ENCODE data around the gene NOP14.
"Not testable (repeated sequence)": the region's sequence is repeated elsewhere in the genome, so short reads cannot be mapped to it uniquely, and the experiment has no call there.

Gene NOP14

DNA sequence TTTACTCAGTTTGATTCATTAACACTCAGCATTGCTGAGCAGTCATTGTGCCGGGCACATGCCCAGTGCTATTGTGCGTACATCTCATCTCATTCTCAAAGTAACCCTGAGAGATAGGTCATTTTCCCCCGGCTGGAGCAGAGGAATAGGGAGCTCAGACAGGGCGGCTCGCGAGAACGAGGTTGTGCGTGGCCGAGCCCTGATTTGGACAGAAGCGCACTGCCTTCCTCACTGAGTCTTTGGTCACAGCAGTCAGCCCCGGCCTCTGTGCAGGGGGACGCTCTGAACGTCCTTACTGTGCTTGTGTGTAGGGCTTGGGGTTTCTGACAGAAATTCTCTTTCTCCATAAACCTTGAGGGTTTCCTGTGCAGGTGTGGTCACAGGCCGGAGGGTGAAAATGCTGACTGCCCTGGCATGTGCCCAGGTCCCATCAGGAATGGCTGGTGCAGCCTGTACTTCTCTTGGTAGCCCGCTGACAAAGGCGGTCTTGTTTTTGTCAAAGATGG lies 39.5 kb downstream of the NOP14 start:
- Histone ChIP-seq H3K36me3 (ENCODE audit: control insufficient read depth, insufficient read depth, low read length) (peaks cover 10% of the 10 kb centered on the region; the same call in 1 of the 2 replicates), H3K4me1 (ENCODE audit: control insufficient read depth, insufficient read depth, low read length) (peaks cover 3% of the 10 kb centered on the region), H3K27me3 (ENCODE audit: control insufficient read depth, insufficient read depth, low read length) (no peaks in the 10 kb centered on the region), H3K27ac (ENCODE audit: low read length) (no peak overlapping the region), H3K9me3 (ENCODE audit: control insufficient read depth, insufficient read depth, low read length) (no peaks in the 10 kb centered on the region), H3K4me3 (ENCODE audit: low read length) (no peak overlapping the region)
- DNase-seq (ENCODE audit: low read depth, low spot score): no peak
- no CpG with 5 or more reads among the region's 16 CpGs for WGBS (ENCODE audit: insufficient coverage, insufficient read length)

DNA sequence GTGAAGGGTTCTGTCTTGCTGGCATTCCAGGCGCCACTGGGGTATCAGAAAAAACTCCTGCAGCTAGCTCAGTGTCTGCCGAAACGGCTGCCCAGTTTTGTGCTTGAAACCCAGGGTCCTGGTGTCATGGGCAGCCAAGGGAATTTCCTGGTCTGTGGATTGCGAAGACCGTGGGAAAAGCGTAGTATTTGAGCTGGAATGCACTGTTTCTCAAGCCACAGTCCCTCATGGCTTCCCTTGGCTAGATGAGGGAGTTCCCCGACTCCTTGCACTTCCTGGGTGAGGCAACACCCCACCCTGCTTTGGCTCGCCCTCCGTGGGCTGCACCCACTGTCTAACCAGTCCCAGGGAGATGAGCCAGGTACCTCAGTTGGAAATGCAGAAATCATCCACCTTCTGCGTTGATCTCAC lies 40.1 kb downstream of the NOP14 start:
- Histone ChIP-seq H3K27ac (ENCODE audit: low read length) (no peak overlapping the region), H3K4me1 (ENCODE audit: control insufficient read depth, insufficient read depth, low read length) (peaks cover 3% of the 10 kb centered on the region), H3K9me3 (ENCODE audit: control insufficient read depth, insufficient read depth, low read length) (no peaks in the 10 kb centered on the region), H3K4me3 (ENCODE audit: low read length) (no peak overlapping the region), H3K27me3 (ENCODE audit: control insufficient read depth, insufficient read depth, low read length) (no peaks in the 10 kb centered on the region), H3K36me3 (ENCODE audit: control insufficient read depth, insufficient read depth, low read length) (peaks cover 5% of the 10 kb centered on the region; the same call in 1 of the 2 replicates)
- no CpG with 5 or more reads among the region's 10 CpGs for WGBS (ENCODE audit: insufficient coverage, insufficient read length)
- no peak for DNase-seq (ENCODE audit: low read depth, low spot score)

DNA sequence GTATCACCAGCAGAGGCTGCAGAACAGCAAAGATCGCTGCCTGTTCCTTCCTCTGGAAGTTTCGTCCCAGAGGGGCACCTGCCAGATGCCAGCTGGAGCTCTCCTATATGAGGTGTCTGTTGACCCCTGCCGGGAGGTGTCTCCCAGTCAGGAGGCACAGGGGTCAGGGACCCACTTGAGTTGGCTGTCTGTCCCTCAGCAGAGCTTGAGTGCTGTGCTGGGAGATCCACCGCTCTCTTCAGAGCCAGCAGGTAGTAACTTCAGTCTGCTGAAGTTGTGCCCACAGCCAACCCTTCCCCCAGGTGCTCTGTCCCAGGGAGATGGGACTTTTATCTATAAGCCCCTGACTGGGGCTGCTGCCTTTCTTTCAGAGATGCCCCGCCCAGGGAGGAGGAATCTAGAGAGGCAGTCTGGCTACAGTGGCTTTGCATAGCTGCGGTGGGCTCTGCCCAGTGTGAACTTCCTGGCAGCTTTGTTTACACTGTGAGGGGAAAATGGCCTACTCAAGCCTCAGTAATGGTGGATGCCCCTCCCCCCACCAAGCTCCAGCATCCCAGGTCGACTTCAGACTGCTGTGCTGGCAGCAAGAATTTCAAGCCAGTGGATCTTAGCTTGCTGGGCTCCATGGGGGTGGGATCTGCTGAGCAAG lies 40.6 kb downstream of the NOP14 start:
- not testable (repeated sequence) for H3K9me3 ChIP-seq (ENCODE audit: control insufficient read depth, insufficient read depth, low read length); H3K27ac ChIP-seq (ENCODE audit: low read length); DNase-seq (ENCODE audit: low read depth, low spot score); H3K4me3 ChIP-seq (ENCODE audit: low read length); H3K36me3 ChIP-seq (ENCODE audit: control insufficient read depth, insufficient read depth, low read length); H3K4me1 ChIP-seq (ENCODE audit: control insufficient read depth, insufficient read depth, low read length); H3K27me3 ChIP-seq (ENCODE audit: control insufficient read depth, insufficient read depth, low read length)
- WGBS (ENCODE audit: insufficient coverage, insufficient read length): no CpG with 5 or more reads among the region's 7 CpGs

DNA sequence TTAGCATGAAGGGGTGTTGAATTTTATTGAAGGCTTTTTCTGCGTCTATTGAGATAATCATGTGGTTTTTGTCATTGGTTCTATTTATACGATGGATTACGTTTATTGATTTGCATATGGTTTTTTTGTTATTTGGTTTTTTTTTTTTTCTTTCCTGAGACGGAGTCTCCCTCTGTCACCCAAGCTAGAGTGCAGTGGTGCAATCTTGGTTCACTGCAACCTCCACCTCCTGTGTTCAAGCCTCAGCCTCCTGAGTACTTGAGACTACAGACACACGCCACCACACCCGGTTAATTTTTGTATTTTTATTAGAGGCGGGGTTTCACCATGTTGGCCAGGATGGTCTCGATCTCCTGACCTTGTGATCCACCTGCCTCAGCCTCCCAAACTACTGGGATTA lies 44.5 kb downstream of the NOP14 start:
- not testable (repeated sequence) for H3K4me3 ChIP-seq (ENCODE audit: low read length); H3K36me3 ChIP-seq (ENCODE audit: control insufficient read depth, insufficient read depth, low read length); H3K27me3 ChIP-seq (ENCODE audit: control insufficient read depth, insufficient read depth, low read length); H3K4me1 ChIP-seq (ENCODE audit: control insufficient read depth, insufficient read depth, low read length); H3K9me3 ChIP-seq (ENCODE audit: control insufficient read depth, insufficient read depth, low read length); DNase-seq (ENCODE audit: low read depth, low spot score); H3K27ac ChIP-seq (ENCODE audit: low read length)
- WGBS (ENCODE audit: insufficient coverage, insufficient read length): no CpG with 5 or more reads among the region's 8 CpGs

DNA sequence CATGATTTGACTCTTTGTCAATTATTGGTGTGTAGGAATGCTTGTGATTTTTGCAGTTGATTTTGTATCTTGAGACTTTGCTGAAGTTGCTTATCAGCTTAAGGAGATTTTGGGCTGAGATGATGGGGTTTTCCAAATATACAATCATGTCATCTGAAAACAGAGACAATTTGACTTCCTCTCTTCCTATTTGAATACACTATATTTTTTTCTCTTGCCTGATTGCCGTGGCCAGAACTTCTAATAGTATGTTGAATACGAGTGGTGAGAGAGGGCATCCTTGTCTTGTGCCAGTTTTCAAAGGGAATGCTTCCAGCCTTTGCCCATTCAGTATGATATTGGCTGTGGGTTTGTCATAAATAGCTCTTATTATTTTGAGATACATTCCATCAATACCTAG lies 44.9 kb downstream of the NOP14 start:
- WGBS (ENCODE audit: insufficient coverage, insufficient read length): no CpG with 5 or more reads among the region's 2 CpGs
- not testable (repeated sequence) for H3K36me3 ChIP-seq (ENCODE audit: control insufficient read depth, insufficient read depth, low read length); H3K27me3 ChIP-seq (ENCODE audit: control insufficient read depth, insufficient read depth, low read length); H3K4me3 ChIP-seq (ENCODE audit: low read length); H3K27ac ChIP-seq (ENCODE audit: low read length); H3K9me3 ChIP-seq (ENCODE audit: control insufficient read depth, insufficient read depth, low read length); H3K4me1 ChIP-seq (ENCODE audit: control insufficient read depth, insufficient read depth, low read length); DNase-seq (ENCODE audit: low read depth, low spot score)

DNA sequence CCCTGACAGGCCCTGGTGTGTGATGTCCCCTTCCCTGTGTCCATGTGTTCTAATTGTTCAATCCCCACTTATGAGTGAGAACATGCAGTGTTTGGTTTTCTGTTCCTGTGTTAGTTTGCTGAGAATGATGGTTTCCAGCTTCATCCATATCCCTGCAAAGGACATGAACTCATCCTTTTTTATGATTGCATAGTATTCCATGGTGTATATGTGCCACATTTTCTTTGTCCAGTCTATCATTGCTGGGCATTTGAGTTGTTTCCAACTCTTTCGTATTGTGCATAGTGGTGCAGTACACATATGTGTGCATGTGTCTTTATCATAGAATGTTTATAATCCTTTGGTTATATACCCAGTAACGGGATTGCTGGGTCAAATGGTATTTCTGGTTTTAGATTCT lies 46.5 kb downstream of the NOP14 start:
- not testable (repeated sequence) for H3K27me3 ChIP-seq (ENCODE audit: control insufficient read depth, insufficient read depth, low read length); H3K9me3 ChIP-seq (ENCODE audit: control insufficient read depth, insufficient read depth, low read length); H3K27ac ChIP-seq (ENCODE audit: low read length); H3K36me3 ChIP-seq (ENCODE audit: control insufficient read depth, insufficient read depth, low read length); DNase-seq (ENCODE audit: low read depth, low spot score); H3K4me3 ChIP-seq (ENCODE audit: low read length); H3K4me1 ChIP-seq (ENCODE audit: control insufficient read depth, insufficient read depth, low read length)
- WGBS (ENCODE audit: insufficient coverage, insufficient read length): no CpG with 5 or more reads among the region's 2 CpGs

DNA sequence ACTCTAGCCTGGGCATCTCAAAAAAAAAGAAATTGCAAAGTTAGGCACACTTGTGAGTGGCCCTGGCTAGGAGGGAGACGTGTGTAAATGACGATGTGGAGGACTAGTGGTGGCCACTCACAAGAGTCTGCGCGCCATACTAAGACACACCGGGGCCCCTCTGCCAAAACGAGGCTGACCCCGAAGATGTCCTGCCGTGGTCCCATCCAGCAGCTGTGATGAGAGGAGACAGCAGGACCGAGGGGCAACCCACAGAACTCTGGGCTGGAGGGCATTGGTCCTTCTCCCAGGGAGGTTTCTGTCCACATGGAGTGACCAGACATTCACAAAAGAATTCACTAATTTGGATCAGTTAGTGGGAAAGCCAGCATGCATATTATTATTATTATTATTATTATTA lies 47.4 kb downstream of the NOP14 start:
- no peaks in the 10 kb centered on the region for H3K27me3 ChIP-seq (ENCODE audit: control insufficient read depth, insufficient read depth, low read length)
- H3K27ac ChIP-seq (ENCODE audit: low read length): no peak overlapping the region
- no peak overlapping the region for H3K4me3 ChIP-seq (ENCODE audit: low read length)
- DNase-seq (ENCODE audit: low read depth, low spot score): no peak
- no peaks in the 10 kb centered on the region for H3K4me1 ChIP-seq (ENCODE audit: control insufficient read depth, insufficient read depth, low read length)
- H3K36me3 ChIP-seq (ENCODE audit: control insufficient read depth, insufficient read depth, low read length): peaks cover 6% of the 10 kb centered on the region; the same call in 1 of the 2 replicates
- WGBS (ENCODE audit: insufficient coverage, insufficient read length): no CpG with 5 or more reads among the region's 9 CpGs
- no peaks in the 10 kb centered on the region for H3K9me3 ChIP-seq (ENCODE audit: control insufficient read depth, insufficient read depth, low read length)

DNA sequence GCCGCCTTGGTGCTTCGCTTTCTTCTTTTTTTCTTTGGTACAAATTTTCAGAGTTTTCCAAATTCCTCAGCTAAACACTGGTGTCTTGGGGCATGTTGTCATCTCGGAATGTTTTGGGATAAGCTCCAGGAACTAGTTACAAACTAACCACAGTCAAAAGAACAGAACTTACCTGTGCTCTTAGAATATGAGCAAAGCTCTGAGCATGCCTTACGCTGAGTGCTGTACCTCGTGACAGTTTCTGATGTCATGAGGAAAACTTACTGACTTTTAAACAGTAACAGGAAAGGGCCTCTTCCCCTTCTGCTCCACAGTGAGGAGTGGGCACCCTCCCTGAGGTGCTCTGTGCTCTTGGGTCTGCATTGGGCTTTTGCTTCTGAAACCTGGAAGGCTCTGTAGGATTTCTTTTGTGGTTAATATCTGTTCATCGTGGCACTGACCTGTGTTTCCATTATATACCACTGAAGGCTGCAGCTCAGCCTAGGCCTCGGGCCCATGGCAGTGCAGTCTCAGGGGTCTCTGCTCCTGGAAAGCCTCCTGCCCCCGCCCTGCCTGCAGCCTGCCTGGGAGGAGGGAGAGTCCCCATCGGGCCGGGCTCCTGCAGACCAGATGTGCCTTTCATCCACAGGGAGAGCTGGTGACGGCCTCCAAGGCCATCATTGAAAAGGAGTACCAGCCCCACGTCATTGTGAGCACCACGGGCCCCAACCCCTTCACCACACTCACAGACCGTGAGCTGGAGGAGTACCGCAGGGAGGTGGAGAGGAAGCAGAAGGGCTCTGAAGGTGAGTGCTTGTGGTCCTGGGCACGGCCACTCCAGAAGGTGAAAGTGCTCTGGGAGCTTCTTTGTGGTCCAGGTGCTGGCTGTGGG lies 48.7 kb downstream of the NOP14 start:
- Histone ChIP-seq H3K27ac (ENCODE audit: low read length) (no peak overlapping the region), H3K9me3 (ENCODE audit: control insufficient read depth, insufficient read depth, low read length) (no peaks in the 10 kb centered on the region), H3K27me3 (ENCODE audit: control insufficient read depth, insufficient read depth, low read length) (no peaks in the 10 kb centered on the region), H3K36me3 (ENCODE audit: control insufficient read depth, insufficient read depth, low read length) (peaks cover 11% of the 10 kb centered on the region; the same call in 1 of the 2 replicates), H3K4me3 (ENCODE audit: low read length) (no peak overlapping the region), H3K4me1 (ENCODE audit: control insufficient read depth, insufficient read depth, low read length) (no peaks in the 10 kb centered on the region)
- DNase-seq (ENCODE audit: low read depth, low spot score): no peak
- no CpG with 5 or more reads among the region's 16 CpGs for WGBS (ENCODE audit: insufficient coverage, insufficient read length)

DNA sequence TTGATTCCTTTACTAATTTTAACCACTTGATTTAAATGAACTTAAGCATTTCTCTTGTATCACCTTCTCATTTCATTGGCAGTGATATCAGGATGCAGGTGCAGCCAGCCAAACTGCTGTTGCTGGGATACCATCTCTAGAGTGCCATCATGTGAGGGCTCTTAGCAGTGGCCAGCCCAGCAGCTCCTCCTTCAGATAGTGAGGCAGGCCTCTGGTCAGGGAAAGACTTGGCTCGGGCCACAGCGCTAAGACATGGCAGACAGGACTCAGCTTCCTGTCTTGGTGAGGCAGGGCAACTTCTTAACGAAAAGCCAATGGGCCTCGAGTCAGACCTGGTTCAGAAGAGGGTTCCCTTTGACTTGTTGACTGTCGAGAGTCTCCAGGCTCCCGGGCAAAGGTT lies 50.0 kb downstream of the NOP14 start:
- Histone ChIP-seq H3K9me3 (ENCODE audit: control insufficient read depth, insufficient read depth, low read length) (no peaks in the 10 kb centered on the region), H3K36me3 (ENCODE audit: control insufficient read depth, insufficient read depth, low read length) (peaks cover 11% of the 10 kb centered on the region; the same call in 1 of the 2 replicates), H3K27ac (ENCODE audit: low read length) (no peak overlapping the region), H3K27me3 (ENCODE audit: control insufficient read depth, insufficient read depth, low read length) (no peaks in the 10 kb centered on the region), H3K4me3 (ENCODE audit: low read length) (no peak overlapping the region), H3K4me1 (ENCODE audit: control insufficient read depth, insufficient read depth, low read length) (no peaks in the 10 kb centered on the region)
- no CpG with 5 or more reads among the region's 6 CpGs for WGBS (ENCODE audit: insufficient coverage, insufficient read length)
- no peak for DNase-seq (ENCODE audit: low read depth, low spot score)

DNA sequence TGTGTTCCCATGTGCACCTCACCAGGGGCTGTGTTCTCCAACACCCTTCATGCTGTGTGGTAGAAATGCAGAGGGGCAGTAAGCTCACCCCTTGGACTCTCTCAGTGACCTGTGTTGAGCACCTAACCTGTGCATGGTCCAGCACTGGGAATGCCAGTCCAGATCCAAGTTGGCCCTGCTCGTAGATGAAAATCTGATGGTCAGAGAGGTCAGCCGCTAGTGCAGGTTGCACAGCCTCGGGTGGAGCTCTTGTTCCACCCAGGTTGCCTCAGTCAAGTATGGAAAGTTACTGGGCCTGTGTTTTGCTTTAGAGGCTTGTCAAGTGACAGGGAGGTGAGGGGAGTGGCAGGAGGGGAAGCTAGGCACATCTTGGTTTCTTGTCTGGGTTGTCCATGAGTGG lies 51.3 kb downstream of the NOP14 start:
- no peak overlapping the region for H3K4me3 ChIP-seq (ENCODE audit: low read length)
- WGBS (ENCODE audit: insufficient coverage, insufficient read length): no CpG with 5 or more reads among the region's 3 CpGs
- DNase-seq (ENCODE audit: low read depth, low spot score): no peak
- no peaks in the 10 kb centered on the region for H3K27me3 ChIP-seq (ENCODE audit: control insufficient read depth, insufficient read depth, low read length)
- peaks cover 11% of the 10 kb centered on the region; the same call in 1 of the 2 replicates for H3K36me3 ChIP-seq (ENCODE audit: control insufficient read depth, insufficient read depth, low read length)
- H3K27ac ChIP-seq (ENCODE audit: low read length): no peak overlapping the region
- H3K9me3 ChIP-seq (ENCODE audit: control insufficient read depth, insufficient read depth, low read length): no peaks in the 10 kb centered on the region
- H3K4me1 ChIP-seq (ENCODE audit: control insufficient read depth, insufficient read depth, low read length): no peaks in the 10 kb centered on the region
